H9 (cell line): ENCODE measurements around the gene DCDC2C. TPM values are rescaled to one million over a fixed set of nuclear protein-coding genes. Genes with fewer than 3 reads are reported as not detected.

Experiments used
- DNase-seq: peaks from one replicate; pipeline ENCODE4 v3.0.0-alpha.2; 2017
- H2AFZ ChIP-seq: one replicate; pipeline ENCODE4 v1.6.1; 2013; ENCODE audit warnings: mild to moderate bottlenecking, low read length, control low read depth, moderate library complexity
- H2AK5ac ChIP-seq: 2 replicates; pipeline ENCODE4 v1.6.1; 2013; ENCODE audit warnings: low read length, control low read depth, mixed read lengths; ENCODE audit not compliant: insufficient read length
- H2BK120ac ChIP-seq: one replicate; pipeline ENCODE4 v1.6.1; 2013; ENCODE audit warnings: low read depth, mild to moderate bottlenecking, low read length, control low read depth, inconsistent platforms; ENCODE audit not compliant: poor library complexity, severe bottlenecking
- H2BK12ac ChIP-seq: 2 replicates; pipeline ENCODE4 v1.6.1; 2013; ENCODE audit warnings: low read length, control low read depth, mixed read lengths, low read depth; ENCODE audit not compliant: insufficient read length
- H2BK15ac ChIP-seq: 2 replicates; pipeline ENCODE4 v1.6.1; 2013; ENCODE audit warnings: low read depth, low read length, control low read depth
- H2BK20ac ChIP-seq: one replicate; pipeline ENCODE4 v1.6.1; 2013; ENCODE audit warnings: low read depth, mild to moderate bottlenecking, low read length, control low read depth, inconsistent platforms; ENCODE audit not compliant: poor library complexity, severe bottlenecking
- H2BK5ac ChIP-seq: 2 replicates; pipeline ENCODE4 v1.6.1; 2013; ENCODE audit warnings: low read length, control low read depth, mixed read lengths; ENCODE audit not compliant: insufficient read length
- H3K14ac ChIP-seq: 2 replicates; pipeline ENCODE4 v1.6.1; 2013; ENCODE audit warnings: low read length, control low read depth; ENCODE audit not compliant: insufficient read depth
- H3K18ac ChIP-seq: 2 replicates; pipeline ENCODE4 v1.6.1; 2013; ENCODE audit warnings: low read depth, mild to moderate bottlenecking, mixed read lengths, low read length, control low read depth; ENCODE audit not compliant: insufficient read length
- H3K23ac ChIP-seq: 2 replicates; pipeline ENCODE4 v1.6.1; 2013; ENCODE audit warnings: low read length, control low read depth, mixed read lengths, low read depth; ENCODE audit not compliant: insufficient read length
- H3K23me2 ChIP-seq: 2 replicates; pipeline ENCODE4 v1.6.1; 2013; ENCODE audit warnings: low read depth, mild to moderate bottlenecking, mixed read lengths, low read length, control low read depth; ENCODE audit not compliant: insufficient read length, poor library complexity, severe bottlenecking
- H3K27ac ChIP-seq: 2 replicates; pipeline ENCODE4 v1.5.1; 2013; ENCODE audit warnings: low read length, control low read depth, mixed read lengths, low read depth; ENCODE audit not compliant: insufficient read length
- H3K27me3 ChIP-seq: 2 replicates; pipeline ENCODE4 v1.6.1; 2013; ENCODE audit warnings: low read length, control low read depth, inconsistent platforms; ENCODE audit not compliant: insufficient read depth
- H3K4ac ChIP-seq: 2 replicates; pipeline ENCODE4 v1.6.1; 2013; ENCODE audit warnings: low read depth, mild to moderate bottlenecking, control low read depth, inconsistent platforms, low read length, moderate library complexity
- H3K4me1 ChIP-seq: 2 replicates; pipeline ENCODE4 v1.6.1; 2013; ENCODE audit warnings: low read length, control low read depth, inconsistent platforms; ENCODE audit not compliant: insufficient read depth
- H3K4me2 ChIP-seq: 2 replicates; pipeline ENCODE4 v1.6.1; 2013; ENCODE audit warnings: low read length, control low read depth, mixed read lengths; ENCODE audit not compliant: insufficient read length, insufficient read depth
- H3K56ac ChIP-seq: 2 replicates; pipeline ENCODE4 v1.6.1; 2013; ENCODE audit warnings: low read depth, mild to moderate bottlenecking, mixed read lengths, low read length, control low read depth; ENCODE audit not compliant: insufficient read length
- H3K79me1 ChIP-seq: 2 replicates; pipeline ENCODE4 v1.6.1; 2013; ENCODE audit warnings: low read depth, mild to moderate bottlenecking, moderate library complexity, low read length, control low read depth, inconsistent platforms; ENCODE audit not compliant: insufficient read depth, poor library complexity, severe bottlenecking
- H3K79me2 ChIP-seq: 2 replicates; pipeline ENCODE4 v1.6.1; 2013; ENCODE audit warnings: low read length, control low read depth, inconsistent platforms; ENCODE audit not compliant: insufficient read depth
- H3K9ac ChIP-seq: 2 replicates; pipeline ENCODE4 v1.6.1; 2013; ENCODE audit warnings: low read length, control low read depth, mixed read lengths; ENCODE audit not compliant: insufficient read length; ENCODE audit errors: extremely low read depth
- H3K9me3 ChIP-seq: one replicate; pipeline ENCODE4 v1.6.1; 2013; ENCODE audit warnings: low read depth, low read length, inconsistent platforms; ENCODE audit not compliant: control insufficient read depth
- H3T11ph ChIP-seq: one replicate; pipeline ENCODE4 v1.6.1; 2013; ENCODE audit warnings: mild to moderate bottlenecking, low read length, control low read depth, inconsistent platforms
- H4K20me1 ChIP-seq: one replicate; pipeline ENCODE4 v1.6.1; 2013; ENCODE audit not compliant: control insufficient read depth, insufficient read length, insufficient read depth
- H4K5ac ChIP-seq: 2 replicates; pipeline ENCODE4 v1.6.1; 2013; ENCODE audit warnings: low read depth, mild to moderate bottlenecking, mixed read lengths, low read length, control low read depth; ENCODE audit not compliant: insufficient read length
- H4K8ac ChIP-seq: replicated peaks from 2 replicates; pipeline ENCODE4 v1.6.1; 2013; ENCODE audit warnings: low read length, control low read depth, mixed read lengths, low read depth; ENCODE audit not compliant: insufficient read length
- H4K91ac ChIP-seq: 2 replicates; pipeline ENCODE4 v1.6.1; 2013; ENCODE audit warnings: low read depth, mild to moderate bottlenecking, moderate library complexity, mixed read lengths, low read length, control low read depth; ENCODE audit not compliant: insufficient read length
- H3K27ac Mint-ChIP-seq, 3 experiments: 2 replicates in 2 of 3; 3 replicates in 1 of 3; pipeline ENCODE4 v1.8.0; 2020 to 2021; ENCODE audit warnings: mixed read lengths in 3 of 3, mild to moderate bottlenecking in 1 of 3, moderate library complexity in 1 of 3
- H3K27me3 Mint-ChIP-seq: 2 replicates; pipeline ENCODE4 v1.8.0; 2021; ENCODE audit warnings: low read depth, mild to moderate bottlenecking, moderate library complexity, mixed read lengths
- H3K36me3 Mint-ChIP-seq, 3 experiments: 2 replicates in 2 of 3; 3 replicates in 1 of 3; pipeline ENCODE4 v1.8.0; 2020 to 2021; ENCODE audit warnings: low read depth in 3 of 3, mixed read lengths in 3 of 3; ENCODE audit not compliant: insufficient read depth in 1 of 3
- H3K4me1 Mint-ChIP-seq, 2 experiments: 2 replicates each; pipeline ENCODE4 v1.8.0; 2020; ENCODE audit warnings: mixed read lengths in 2 of 2
- H3K4me3 Mint-ChIP-seq, 2 experiments: 2 replicates in 1 of 2; 3 replicates in 1 of 2; pipeline ENCODE4 v1.8.0; 2020 to 2021; ENCODE audit warnings: mild to moderate bottlenecking in 2 of 2, mixed read lengths in 2 of 2, moderate library complexity in 1 of 2
- H3K9me3 Mint-ChIP-seq, 2 experiments: 2 replicates in 1 of 2; 3 replicates in 1 of 2; pipeline ENCODE4 v1.8.0; 2020; ENCODE audit warnings: mild to moderate bottlenecking in 2 of 2, mixed read lengths in 2 of 2, moderate library complexity in 1 of 2
- WGBS: extraction: QIAGEN DNeasy Blood & Tissue Kit; methylation state at CpG from one replicate; pipeline ENCODE4 v1.1.7; 2013; ENCODE audit warnings: missing lambda C conversion rate, low lambda C conversion rate, mixed read lengths; ENCODE audit not compliant: insufficient read length; ENCODE audit errors: extremely low coverage; 5-methylcytosine and 5-hydroxymethylcytosine counted together
- total RNA-seq: library from RNA; stranded (reverse); gene quantifications from 2 replicates; pipeline ENCODE4 v1.2.1, GENCODE V29; 2021
- TF ChIP-seq, protein P1 (sequence below): fragments of 200-600 bp; sonication (generic); conservative IDR thresholded peaks from 3 replicates; pipeline ENCODE4 v1.8.0; 2021; ENCODE audit warnings: antibody characterized with exemption, mild to moderate bottlenecking

DCDC2C gene
- total RNA-seq, 1 experiment from 2014 or later, result not detected

DNA sequence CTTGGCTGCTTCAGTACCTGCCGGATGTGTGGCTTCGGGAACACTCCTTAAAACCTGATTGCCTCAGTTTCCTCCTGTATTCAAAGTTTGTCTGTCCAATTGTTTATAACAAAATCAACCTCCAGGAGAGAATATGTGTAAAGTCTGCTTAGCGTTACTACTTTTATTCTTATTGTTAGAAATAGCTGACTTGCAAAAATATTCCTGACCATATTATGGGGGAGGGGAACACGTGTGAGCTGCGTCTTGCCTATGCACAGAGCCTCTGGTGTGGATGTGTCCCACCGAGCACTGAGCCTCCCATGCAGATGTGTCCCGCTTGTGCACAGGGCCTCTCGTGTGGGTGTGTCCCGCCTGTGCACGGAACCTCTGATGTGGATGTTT lies 82.5 kb downstream of the DCDC2C start:
- H2AFZ ChIP-seq, result no peak overlapping the region
- H4K91ac ChIP-seq, result no peak overlapping the region

More for the DNA sequence above, 82.5 kb downstream of the DCDC2C start:
- no peak overlapping the region for H4K5ac ChIP-seq
- no peaks in the 10 kb centered on the region for H3K79me2 ChIP-seq
- H3K9ac ChIP-seq, result no peak overlapping the region
- H3K4ac ChIP-seq, result no peak overlapping the region
- no peaks in the 10 kb centered on the region for H3K23me2 ChIP-seq
- H3K4me1 ChIP-seq, result no peaks in the 10 kb centered on the region
- no peak overlapping the region for H3T11ph ChIP-seq
- H3K56ac ChIP-seq, result no peak overlapping the region
- no peak overlapping the region for H3K27ac Mint-ChIP-seq
- no peak overlapping the region for H3K4me3 Mint-ChIP-seq
- H3K18ac ChIP-seq, result no peak overlapping the region
- H3K79me1 ChIP-seq, result no peaks in the 10 kb centered on the region
- H2AK5ac ChIP-seq, result no peak overlapping the region
- TF ChIP-seq, protein P1, sequence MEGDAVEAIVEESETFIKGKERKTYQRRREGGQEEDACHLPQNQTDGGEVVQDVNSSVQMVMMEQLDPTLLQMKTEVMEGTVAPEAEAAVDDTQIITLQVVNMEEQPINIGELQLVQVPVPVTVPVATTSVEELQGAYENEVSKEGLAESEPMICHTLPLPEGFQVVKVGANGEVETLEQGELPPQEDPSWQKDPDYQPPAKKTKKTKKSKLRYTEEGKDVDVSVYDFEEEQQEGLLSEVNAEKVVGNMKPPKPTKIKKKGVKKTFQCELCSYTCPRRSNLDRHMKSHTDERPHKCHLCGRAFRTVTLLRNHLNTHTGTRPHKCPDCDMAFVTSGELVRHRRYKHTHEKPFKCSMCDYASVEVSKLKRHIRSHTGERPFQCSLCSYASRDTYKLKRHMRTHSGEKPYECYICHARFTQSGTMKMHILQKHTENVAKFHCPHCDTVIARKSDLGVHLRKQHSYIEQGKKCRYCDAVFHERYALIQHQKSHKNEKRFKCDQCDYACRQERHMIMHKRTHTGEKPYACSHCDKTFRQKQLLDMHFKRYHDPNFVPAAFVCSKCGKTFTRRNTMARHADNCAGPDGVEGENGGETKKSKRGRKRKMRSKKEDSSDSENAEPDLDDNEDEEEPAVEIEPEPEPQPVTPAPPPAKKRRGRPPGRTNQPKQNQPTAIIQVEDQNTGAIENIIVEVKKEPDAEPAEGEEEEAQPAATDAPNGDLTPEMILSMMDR, result no peak
- no peak overlapping the region for H2BK12ac ChIP-seq
- no peak overlapping the region for H2BK20ac ChIP-seq
- no CpG with 5 or more reads among the region's 10 CpGs for WGBS
- no peak for DNase-seq
- no peaks in the 10 kb centered on the region; a peak in 1 of 5 replicates for H3K9me3 Mint-ChIP-seq
- H3K27me3 ChIP-seq, result no peaks in the 10 kb centered on the region
- no peak overlapping the region for H4K8ac ChIP-seq
- H2BK15ac ChIP-seq, result no peak overlapping the region
- H2BK120ac ChIP-seq, result no peak overlapping the region
- no peaks in the 10 kb centered on the region for H3K9me3 ChIP-seq
- no peak overlapping the region for H3K4me2 ChIP-seq
- no peak overlapping the region for H3K23ac ChIP-seq
- H3K4me1 Mint-ChIP-seq, result peaks cover 20 to 21% of the 10 kb centered on the region in 2 experiments
- H3K36me3 Mint-ChIP-seq, result no peaks in the 10 kb centered on the region
- H3K14ac ChIP-seq, result no peak overlapping the region
- H3K27ac ChIP-seq, result no peak overlapping the region
- no peaks in the 10 kb centered on the region for H3K27me3 Mint-ChIP-seq
- no peaks in the 10 kb centered on the region for H4K20me1 ChIP-seq
- H2BK5ac ChIP-seq, result no peak overlapping the region
